Endometrial microvascular endothelial cells (primary cell): ENCODE data around the gene NSUN6. TPM values are rescaled to one million over a fixed set of nuclear protein-coding genes. Genes with fewer than 3 reads are reported as not detected.
"Not testable (repeated sequence)": the region's sequence is repeated elsewhere in the genome, so short reads cannot be mapped to it uniquely, and the experiment has no call there.

ENCODE experiments used
- in situ Hi-C: cut with HindIII; loops from 2 replicates; pipeline ENCODE4 v1.10.0; 2017; ENCODE audit warnings: low sequenced_read_pairs, low pct_unique_long_range_greater_than_20kb; ENCODE audit errors: inconsistent ontology term
- total RNA-seq: library from RNA; depleted of rRNA; stranded (reverse); fragments of >200 nt; gene quantifications from one replicate; pipeline ENCODE4 v1.2.3, GENCODE V29; 2015; ENCODE audit errors: inconsistent ontology term

Gene NSUN6
- total RNA-seq, 1 donor from 2014 or later: 7.6 TPM

DNA sequence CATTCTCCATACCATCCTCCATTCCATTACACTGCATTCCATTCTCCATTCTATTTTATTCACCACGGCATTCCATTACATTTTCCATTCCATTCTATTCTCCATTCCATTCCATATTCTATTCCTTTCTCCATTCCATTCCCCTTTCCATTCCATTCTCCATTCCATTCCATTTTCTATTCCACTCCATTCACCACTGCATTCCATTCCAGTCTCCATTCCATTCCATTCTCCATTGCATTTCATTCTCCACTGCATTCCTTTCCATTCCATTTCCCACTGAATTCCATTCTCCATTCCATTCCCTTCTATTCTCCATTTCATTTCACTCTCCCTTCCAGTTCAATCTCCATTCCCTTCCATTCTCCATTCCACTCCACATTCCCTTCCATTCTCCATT lies 79.6 kb downstream of the NSUN6 start:
- in situ Hi-C loops: no loop called here

DNA sequence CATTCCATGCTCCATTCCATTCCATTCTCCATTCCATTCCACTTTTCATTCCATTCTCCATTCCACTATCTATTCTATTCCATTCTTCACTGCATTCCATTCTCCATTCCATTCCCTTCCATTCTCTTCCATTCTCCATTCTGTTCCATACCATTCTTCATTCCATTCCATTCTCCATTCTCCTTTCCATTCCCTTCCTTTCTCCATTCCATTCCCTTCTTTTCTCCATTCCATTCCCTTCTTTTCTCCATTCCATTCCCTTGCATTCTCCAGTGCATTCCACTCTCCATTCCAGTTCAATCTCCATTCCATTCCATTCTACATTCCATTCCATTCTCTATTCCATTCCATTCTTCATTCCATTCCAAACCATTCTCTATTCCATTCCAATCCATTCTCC lies 80.3 kb downstream of the NSUN6 start:
- in situ Hi-C loops: no loop called here

DNA sequence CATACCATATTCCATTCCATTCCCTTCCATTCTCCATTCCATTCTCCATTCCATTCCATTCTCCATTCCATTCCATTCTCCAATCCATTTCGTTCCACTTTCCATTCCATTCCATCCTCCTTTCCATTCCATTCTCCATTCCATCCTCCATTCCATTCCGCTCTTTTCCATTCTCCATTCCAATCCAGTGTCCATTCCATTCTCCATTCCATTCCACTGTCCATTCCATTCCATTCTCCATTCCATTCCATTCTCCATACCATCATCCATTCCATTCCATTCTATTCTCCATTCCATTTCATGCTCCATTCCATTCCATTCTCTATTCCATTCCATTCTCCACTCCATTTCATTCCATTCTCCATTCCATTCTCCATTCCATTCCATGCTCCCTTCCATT lies 81.0 kb downstream of the NSUN6 start:
- in situ Hi-C loops: not testable (repeated sequence)

DNA sequence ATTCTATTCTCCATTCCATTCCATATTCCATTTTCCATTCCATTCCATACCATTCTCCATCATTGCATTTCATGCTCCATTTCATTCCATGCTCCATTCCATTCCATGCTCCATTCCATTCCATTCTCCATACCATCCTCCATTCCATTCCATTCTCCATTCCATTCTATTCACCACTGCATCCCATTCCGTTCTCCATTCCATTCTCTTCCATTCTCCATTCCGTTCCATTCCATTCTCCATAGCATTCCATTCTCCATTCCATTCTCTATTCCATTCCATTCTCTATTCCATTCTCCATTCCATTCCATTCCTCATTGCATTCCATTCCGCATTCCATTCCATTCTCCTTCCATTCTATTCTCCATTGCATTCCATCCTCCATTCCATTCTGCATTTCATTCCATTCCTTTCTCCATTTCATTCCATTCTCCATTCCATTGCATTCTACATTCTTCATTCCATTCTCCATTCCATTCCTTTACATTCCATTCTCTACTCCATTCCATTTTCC lies 84.0 kb downstream of the NSUN6 start:
- in situ Hi-C loops: no loop called here

DNA sequence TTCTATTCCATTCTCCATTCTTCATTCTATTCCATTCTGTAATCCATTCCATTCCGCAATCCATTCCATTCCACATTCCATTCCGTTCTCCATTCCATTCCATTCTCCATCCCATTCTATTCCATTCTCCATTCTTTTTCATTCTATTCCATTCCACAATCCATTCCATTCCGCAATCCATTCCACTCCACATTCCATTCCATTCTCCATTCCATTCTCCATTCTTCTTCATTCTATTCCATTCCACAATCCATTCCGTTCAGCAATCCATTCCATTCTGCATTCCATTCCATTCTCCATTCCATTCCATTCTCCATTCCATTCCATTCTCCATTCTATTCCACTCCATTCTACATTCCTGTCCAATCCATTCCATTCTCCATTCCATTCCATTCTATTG lies 85.2 kb downstream of the NSUN6 start:
- in situ Hi-C loops: no loop called here

DNA sequence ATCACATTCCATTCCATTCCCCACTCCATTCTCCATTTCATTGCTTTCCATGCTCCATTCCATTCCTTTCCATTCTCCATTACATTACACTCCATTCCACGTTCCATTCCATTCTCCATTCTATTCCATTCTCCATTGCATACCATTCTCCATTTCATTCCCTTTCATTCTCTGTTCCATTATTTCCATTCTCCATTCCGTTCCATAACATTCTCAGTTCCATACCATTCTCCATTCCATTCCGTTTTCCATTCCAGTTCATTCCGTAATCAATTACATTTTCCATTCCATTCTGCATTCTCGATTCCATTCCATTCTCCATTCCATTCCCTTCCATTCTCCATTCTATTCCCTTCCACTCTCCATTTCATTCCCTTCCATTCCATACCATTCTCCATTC lies 86.4 kb downstream of the NSUN6 start:
- in situ Hi-C loops: no loop called here

DNA sequence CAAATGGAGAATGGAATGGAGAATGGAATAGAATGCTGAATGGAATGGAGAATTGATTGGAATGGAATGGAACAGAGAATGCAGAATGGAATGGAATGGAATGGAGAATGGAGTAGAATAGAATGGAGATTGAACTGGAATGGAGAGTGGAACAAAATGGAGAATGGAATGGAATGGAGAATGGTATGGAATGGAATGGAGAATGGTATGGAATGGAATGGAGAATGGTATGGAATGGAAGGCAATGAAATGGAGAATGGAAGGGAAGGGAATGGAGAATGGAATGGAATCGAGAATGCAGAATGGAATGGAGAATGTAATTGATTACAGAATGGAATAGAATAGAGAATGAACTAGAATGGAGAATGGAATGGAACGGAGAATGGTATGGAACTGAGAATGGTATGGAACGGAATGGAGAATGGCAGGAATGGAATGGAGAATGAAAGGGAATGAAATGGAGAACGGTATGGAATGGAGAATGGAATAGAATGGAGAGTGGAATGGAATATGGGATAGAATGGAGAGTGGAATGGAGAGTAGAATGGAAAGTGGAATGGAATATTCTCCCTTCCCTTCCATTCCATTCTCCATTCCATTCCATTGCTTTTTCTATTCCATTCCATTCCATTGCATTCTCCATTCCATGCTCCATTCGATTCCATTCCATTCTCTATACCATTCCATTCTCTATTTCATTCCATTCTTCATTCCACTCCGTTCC lies 88.2 kb downstream of the NSUN6 start:
- in situ Hi-C loops: no loop called here

DNA sequence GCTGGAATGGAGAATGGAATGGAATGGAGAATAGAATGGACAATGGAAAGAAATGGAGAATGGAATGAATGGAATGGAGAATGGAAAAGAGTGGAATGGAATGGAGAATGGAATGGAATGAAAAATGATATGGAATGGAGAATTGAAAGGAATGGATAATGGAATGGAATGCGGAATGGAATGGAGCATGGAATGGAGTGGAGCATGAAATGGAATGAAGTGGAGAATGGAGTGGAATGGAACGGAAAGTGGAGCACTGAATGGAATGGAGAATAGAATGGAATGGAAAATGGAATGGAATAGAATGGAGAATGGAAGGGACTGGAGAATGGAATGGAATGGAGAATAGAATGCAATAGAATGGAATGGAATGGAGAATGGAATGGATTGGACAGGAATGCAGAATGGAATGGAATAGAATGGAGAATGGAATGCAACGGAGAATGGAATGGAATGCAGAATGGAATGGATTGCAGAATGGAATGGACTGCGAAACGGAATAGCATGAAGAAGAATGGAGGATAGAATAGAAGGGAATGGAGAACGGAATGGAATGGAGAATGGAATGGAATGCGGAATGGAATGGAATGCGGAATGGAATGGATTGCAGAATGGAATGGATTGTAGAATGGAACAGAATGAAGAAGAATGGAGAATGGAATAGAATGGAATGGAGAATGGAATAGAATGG lies 89.4 kb downstream of the NSUN6 start:
- in situ Hi-C loops: no loop called here

DNA sequence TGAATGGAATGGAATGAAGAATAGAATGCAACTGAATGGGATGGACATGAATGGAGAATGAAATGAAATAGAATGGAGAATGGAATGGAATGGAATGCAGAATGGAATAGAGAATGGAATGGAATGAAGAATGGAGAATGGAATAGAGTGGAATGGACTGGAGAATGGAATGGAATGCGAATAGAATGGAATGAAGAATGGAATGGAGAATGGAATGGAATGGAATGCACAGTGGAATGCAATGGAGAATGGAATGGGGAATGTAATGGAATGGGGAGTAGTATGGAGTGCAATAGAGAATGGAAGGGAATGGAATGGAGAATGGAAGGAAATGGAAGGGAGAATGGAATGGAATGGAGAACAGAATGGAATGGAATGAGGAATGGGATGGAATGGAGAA lies 93.4 kb downstream of the NSUN6 start:
- in situ Hi-C loops: no loop called here

DNA sequence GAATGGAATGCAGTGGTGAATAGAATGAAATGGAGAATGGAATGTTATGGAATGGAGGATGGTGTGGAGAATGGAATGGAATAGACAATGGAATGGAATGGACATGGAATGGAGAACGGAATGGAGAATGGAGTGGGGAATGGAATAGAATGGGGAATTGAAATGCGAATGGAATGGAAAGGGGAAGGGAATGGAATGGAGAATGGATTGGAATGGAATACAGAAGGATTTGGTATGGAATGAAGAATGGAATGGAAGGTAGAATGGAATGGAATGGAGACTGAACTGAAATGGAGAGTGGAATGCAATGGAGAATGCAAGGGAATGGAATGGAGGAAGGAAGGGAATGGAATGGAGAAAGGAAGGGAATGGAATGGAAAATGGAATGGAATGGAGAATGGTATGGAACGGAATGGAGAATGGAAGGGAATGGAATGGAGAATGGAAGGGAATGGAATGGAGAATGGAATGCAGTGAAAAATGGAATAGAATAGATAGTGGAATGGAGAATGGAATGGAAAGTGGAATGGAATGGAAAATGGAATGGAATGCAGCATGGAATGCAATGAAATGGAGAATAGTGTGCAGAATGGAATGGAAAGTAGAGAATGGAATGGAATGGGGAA lies 94.8 kb downstream of the NSUN6 start:
- in situ Hi-C loops: no loop called here

DNA sequence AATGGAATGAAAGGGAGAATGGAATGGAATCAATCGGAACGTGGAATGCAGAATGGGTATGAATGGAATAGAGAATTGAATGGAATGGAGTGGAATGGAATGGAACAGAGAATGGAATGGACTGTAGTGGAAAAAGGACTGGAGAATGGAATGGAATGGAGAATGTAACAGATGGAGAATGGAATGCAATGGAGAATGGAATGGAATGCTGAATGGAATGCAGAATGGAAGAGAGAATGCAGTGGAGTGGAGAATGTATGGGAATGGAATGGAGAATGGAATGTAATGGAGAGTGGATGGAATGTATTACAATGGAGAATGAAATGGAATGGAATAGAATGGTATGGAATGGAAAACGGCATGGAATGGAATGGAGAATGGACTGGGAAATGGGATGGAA lies 96.9 kb downstream of the NSUN6 start:
- in situ Hi-C loops: no loop called here

DNA sequence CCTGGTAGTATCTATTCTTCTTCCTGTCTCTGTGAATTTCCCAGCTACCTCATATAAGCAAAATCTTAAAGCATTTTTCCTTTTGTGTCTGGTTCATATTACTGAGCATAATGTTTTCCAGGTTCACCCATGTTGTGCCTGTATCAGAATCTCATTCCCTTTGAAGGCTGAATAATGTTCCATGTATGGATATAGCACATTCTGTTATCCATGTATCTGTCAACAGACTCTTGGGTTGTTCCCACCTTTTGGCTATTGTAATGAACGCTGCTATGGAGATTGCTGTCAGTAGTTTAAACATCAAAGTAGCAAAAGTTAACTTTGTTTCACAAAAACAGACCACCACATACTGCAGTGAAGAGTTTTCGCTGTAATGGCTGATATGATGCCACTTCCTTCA lies 99.9 kb downstream of the NSUN6 start:
- in situ Hi-C loops: no loop called here

DNA sequence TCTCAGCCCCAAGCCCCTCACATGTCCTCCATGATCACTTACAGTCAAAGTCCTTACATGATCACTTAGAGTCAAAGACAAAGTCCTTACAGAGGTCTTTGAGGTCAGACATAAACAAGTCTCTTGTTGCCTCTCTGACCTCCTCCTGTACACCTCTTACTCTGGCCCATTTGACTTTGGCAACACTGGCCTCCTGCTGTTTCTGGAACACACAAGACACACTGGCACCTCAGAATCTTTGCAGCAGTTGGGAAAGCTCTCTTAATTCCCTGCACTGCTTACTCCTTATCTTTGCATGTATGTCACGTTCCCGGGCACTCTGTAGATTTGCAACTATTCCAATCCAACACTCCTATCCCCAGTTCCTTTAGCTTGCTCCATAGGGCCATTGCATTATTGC lies 102.3 kb downstream of the NSUN6 start:
- in situ Hi-C loops: no loop called here

DNA sequence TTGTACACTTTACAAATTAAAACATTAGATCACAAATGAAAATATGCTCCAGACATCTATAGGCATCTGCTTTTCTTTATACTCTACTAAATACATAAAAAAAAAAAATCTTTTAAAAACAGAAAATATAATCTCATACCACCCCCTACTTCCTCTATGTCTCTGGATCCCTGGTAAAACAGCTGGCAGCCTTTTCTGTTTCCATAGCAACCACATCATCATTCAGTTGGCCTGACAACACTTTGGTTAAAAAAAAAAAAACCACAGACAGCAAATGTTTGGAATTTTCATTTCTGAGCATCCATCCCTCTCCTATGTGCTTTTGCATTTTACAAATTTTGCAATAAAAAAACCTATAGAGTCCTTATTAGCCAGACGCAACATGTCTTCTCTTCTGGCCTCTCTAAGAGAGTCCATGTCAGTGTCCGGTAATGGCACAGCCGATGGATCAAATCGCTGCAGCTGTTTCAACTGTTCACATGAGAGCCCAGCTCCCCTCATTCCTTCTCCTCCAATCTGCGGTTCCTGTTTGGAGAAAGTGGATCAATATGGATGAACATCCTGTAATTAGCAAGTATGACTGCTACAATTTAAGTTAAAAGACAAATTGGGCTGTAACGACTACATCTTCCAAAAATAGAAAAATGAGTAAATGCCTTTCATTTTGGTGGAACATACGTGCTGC lies 105.6 kb downstream of the NSUN6 start:
- in situ Hi-C loops: no loop called here

DNA sequence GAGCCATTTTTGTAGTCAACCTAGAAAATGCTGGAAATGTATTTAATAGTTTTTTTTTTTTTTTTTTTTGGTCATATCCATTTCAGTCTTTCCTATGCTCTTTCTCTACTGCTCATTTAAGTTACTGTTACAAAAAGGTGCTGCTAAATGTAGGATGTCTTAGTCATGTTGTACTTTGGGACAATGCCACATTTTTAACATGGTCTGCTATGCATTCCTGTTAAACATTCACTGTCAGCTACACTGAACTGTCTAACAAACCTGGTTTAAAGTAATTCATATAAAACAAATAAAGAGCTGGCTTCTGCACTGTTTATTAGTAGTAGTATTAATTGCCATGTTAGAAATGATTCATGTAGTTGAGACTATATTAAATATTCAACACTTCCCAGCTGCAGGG lies 108.6 kb downstream of the NSUN6 start:
- in situ Hi-C loops: no loop called here

DNA sequence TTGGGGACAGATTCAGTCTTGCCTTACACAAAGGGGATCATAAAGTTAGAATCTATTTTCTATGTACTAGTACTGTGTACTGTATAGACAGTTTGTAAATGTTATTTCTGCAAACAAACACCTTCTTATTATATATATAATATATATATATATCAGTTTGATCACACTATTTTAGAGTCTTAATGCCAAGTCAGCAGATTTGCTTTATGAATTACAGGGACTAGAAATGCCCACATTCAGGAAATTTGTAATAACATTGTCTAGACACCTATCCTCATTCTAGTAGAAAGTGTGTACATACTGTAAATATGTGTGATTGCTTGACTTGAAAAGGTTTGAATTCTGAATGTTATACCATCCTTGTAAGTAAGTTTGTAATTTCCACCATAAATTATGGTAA lies 111.2 kb downstream of the NSUN6 start:
- in situ Hi-C loops: no loop called here

DNA sequence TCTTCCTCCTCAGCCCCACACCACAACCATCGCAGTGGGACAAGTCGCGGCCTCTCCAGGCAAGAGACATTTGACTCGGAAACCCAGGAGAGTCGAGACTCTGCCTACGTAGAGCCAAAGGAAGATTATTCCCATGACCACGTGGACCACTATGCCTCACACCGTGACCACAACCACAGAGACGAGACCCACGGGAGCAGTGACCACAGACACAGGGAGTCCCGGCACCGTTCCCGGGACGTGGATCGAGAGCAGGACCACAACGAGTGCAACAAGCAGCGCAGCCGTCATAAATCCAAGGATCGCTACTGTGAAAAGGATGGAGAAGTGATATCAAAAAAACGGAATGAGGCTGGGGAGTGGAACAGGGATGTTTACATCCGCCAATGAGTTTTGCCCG lies 112.1 kb downstream of the NSUN6 start:
- in situ Hi-C loops: no loop called here

DNA sequence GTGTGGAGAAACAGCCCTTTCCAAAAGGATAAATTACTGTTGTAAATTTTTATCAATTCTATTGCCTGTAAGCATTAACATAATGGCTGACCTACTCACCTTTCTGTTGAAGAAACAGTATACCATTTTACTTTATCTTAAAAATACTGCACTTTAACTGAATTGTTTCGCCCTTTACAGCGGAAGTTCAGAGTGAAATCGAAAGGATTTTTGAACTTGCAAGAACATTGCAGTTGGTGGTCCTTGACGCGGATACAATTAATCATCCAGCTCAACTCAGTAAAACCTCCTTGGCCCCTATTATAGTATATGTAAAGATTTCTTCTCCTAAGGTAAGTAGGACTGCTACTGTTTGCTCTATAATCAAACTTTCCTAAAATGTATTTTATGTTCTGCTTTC lies 117.5 kb downstream of the NSUN6 start:
- in situ Hi-C loops: no loop called here

DNA sequence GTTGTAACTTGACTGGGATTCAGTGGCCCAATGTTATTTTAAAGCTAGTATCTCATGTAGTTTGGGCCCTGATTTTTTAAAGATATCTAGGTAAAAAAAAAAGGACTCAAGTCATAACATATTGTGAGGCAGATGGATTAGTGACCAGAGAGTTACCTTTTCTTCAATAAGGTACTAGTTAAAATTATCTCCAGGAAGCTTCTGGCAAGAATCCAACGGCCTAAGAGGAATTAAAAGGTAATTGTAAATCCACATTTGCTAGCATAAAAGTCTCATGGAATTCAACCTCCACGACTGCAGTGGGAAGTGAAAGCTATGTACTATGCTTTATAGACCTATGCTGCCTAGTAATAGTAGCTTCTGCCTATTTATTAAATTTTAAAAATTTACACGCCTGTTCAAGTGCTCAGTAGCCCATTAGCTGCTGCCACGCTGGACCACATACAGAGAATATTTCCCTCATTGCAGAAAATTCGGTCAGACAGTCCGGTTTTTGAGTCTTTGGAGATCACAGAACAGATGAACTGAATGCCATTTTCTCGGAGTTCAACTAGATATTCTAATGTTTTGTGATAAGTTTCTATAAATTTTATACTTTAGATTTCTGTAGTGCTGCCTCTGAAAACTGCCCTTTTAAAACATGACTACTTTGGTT lies 118.4 kb downstream of the NSUN6 start:
- in situ Hi-C loops: no loop called here
